ENCODE results near the gene SYNPO.

SYNPO gene

GRCh38 chr5:150640311-150641005 is at the start of gene SYNPO:
Gene SYNPO, plus strand, starts transcription at chr5:150640660. Its CDS starts 7,616 bp downstream, at chr5:150648276.
- no peak for DNase-seq (ENCODE audit: low spot score)

- no peak for DNase-seq (ENCODE audit: low spot score)
These were observed 49.3 kb upstream of the SYNPO start for GRCh38 chr5:150590979-150591695.

GRCh38 chr5:150593593-150593992 is 46.9 kb upstream of the SYNPO start:
- DNase-seq (ENCODE audit: low spot score), result no peak

- no peak for DNase-seq (ENCODE audit: low spot score)
These were observed 46.5 kb upstream of the SYNPO start for GRCh38 chr5:150593996-150594395.

- DNase-seq (ENCODE audit: low spot score), result no peak
These were observed 44.9 kb upstream of the SYNPO start for GRCh38 chr5:150595466-150596031.

GRCh38 chr5:150596313-150596712 is 44.1 kb upstream of the SYNPO start:
- no peak for DNase-seq (ENCODE audit: low spot score)

- DNase-seq (ENCODE audit: low spot score), result no peak
These were observed 43.6 kb upstream of the SYNPO start for GRCh38 chr5:150596826-150597225.

GRCh38 chr5:150598006-150598405 is 42.5 kb upstream of the SYNPO start:
- DNase-seq (ENCODE audit: low spot score), result no peak

GRCh38 chr5:150598821-150599273 is 41.6 kb upstream of the SYNPO start:
- no peak for DNase-seq (ENCODE audit: low spot score)

GRCh38 chr5:150599281-150599680 is 41.2 kb upstream of the SYNPO start:
- DNase-seq (ENCODE audit: low spot score), result no peak

GRCh38 chr5:150599917-150600511 is 40.4 kb upstream of the SYNPO start:
- DNase-seq (ENCODE audit: low spot score), result no peak

GRCh38 chr5:150600616-150601490 is 39.6 kb upstream of the SYNPO start:
- no peak for DNase-seq (ENCODE audit: low spot score)

GRCh38 chr5:150601491-150602345 is 38.7 kb upstream of the SYNPO start:
- no peak for DNase-seq (ENCODE audit: low spot score)

GRCh38 chr5:150603052-150603451 is 37.4 kb upstream of the SYNPO start:
- DNase-seq (ENCODE audit: low spot score), result no peak

- no peak for DNase-seq (ENCODE audit: low spot score)
These were observed 37.0 kb upstream of the SYNPO start for GRCh38 chr5:150603491-150603890.

- DNase-seq (ENCODE audit: low spot score), result no peak
These were observed 36.5 kb upstream of the SYNPO start for GRCh38 chr5:150604010-150604409.

GRCh38 chr5:150604894-150605440 is 35.5 kb upstream of the SYNPO start:
- DNase-seq (ENCODE audit: low spot score), result no peak

GRCh38 chr5:150605546-150605945 is 34.9 kb upstream of the SYNPO start:
- DNase-seq (ENCODE audit: low spot score), result no peak

GRCh38 chr5:150606476-150606875 is 34.0 kb upstream of the SYNPO start:
- DNase-seq (ENCODE audit: low spot score), result no peak

GRCh38 chr5:150607105-150607504 is 33.4 kb upstream of the SYNPO start:
- no peak for DNase-seq (ENCODE audit: low spot score)

- no peak for DNase-seq (ENCODE audit: low spot score)
These were observed 32.5 kb upstream of the SYNPO start for GRCh38 chr5:150607991-150608390.

All from CD4-positive, alpha-beta T cell treated with Interleukin-2 at 100 ng/mL for 4 hours (primary cell).